ENCODE measurements around the gene GLRX5.
A peak's percentile ranks its signal among the peaks of the same experiment; 100 is the strongest.
"Not testable (repeated sequence)": the region's sequence is repeated elsewhere in the genome, so short reads cannot be mapped to it uniquely, and the experiment has no call there.

GLRX5 gene

DNA sequence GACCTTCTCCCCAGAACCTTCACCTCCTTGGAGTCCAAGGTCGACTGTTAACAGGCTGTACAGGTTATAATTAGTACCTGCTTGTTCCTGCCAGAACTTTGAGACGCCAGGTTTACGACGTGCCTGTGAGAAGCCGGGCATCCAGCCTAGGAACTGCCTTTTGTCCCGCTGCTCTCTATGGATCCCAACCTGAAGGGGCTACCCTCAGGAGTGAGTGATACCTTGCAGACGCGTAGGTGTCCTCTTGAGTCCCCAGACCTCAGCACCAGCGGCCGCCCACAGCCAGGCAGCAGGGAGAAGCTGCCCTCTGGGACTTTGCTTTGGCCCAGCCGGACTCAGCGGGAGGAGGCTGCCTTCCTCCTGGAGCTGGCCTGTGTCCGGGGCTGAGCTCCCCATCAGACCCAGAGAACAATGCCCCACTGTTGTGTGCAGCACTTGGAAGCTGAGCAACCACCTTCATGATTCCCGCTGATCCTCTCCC lies 34.6 kb upstream of the GLRX5 start:
- DNase-seq: no peak

DNA sequence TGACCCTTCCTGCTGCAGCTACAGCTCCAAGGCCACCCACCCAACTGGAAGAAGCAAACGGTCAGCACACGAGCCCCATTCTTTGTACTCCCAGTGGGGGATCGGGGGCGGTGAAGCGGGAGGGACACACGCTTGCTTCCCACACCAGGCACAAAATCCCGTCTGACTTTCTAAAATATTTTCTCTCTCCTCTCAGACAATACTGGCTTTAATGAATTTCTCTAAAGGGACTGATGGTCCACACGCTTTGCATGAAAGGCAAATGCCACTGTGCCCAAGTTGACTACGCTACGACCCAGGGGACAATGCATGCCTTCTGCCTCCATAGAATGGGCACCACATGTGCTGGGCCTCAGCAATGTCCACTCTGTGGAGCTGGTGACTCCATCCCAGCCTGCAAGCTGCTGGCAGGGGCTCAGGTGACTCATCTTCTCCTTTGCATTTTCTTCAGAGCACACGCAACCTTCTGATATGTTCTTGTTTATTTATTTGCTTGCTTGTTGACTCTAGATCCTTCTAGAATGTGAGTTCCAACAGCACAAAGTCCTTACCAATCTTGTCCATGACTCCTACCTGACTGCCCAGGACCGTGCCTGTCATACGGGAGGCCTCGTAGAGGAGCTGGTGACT lies 34.0 kb upstream of the GLRX5 start:
- no peak for DNase-seq

DNA sequence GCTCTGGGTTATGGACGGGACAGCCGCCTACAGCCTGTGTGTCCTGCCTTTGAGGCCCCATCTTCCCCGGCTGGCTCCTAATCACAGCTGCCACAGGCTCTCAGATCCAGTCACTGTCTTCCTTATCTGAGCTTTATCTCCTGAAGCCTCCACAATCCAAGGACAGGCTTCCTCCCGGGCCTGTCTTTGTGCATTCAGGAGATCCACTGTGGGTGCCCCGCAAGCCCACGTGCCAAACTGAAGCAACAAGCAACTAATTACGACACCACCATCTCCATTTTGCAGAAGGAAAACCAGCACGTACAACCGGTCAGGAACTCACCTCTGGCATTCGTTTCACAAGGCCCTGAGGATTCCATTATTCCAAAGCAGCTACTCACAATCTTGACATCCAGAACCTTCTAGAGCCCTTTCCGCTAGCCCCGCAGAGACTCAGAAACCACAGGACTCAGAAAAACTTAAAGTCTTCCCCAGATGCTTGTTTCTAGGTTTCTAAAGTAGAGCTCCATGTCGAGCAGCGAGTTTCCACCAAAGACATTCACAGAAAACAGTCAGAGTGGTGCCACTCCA lies 32.4 kb upstream of the GLRX5 start:
- no peak for DNase-seq

DNA sequence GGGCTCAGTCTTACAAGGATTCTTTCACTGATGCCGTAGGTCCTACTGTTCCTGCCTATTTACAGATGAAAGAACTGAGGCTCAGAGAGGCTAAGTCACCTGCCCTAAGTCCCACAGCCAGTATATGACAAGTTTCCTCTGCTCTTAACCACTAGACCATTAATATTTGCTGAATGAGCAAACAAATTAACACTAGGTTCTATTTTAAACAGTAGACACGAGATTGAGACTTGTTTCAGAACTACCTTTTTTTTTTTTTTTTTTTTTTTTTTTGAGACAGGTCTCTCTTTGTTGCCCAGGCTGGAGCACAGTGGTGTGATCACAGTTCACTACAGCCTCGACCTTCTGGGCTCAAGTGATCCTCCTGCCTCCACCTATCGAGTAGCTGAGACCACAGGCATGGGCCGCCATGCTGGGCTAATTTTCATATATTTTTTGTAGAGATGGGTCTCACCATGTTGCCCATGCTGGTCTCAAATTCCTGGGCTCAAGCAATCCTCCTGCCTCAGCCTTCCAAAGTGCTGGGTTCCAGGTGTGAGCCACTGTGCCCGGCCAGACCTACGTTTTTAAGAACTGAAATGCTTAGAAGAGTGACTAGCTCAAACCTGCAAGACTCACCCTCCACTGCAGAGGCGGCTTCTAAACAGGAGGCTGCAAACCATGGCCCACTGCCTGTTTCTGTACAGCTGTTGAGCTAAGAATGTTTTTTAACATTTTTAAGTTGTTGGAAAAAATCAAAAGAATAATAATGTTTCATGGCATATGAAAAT lies 31.3 kb upstream of the GLRX5 start:
- DNase-seq: no peak

DNA sequence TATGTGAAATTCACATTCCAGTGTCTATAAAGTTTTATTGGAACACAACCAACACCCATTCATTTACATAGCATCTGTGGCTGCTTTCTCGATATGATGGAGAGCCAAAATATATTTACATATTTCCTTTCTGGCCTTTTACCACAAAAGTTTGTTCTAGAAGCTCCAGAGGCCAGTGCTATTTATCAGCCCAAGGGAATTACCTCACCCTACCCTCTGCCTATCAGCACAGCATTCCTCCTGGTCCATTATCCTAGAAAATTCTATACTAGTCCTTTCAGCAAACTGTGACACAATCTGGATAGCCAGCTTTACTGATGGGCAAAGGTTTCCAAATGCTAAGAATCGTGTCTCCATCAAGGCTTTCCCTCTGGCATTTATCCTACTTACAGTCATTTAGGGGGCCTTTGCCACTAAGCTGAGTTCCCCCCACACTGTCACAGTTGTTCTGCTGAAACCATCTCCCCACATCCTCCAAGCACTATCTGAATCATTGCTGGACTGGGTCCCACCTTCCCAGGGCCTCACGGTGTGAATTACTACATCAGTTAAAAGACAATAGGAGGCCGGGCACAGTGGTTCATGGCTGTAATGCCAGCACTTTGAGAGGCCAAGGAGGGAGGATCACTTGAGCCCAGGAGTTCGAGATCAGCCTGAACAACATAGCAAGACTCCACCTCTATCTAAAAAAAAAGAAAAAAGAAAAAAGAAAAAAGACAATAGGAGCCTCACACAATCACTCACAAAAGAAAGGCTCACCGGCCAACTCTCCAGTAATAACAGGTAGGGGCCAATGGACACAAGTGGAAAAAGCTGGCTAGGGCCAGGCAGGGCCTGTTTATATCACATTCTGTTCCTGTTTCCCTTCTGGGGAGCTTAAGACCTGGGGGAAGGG lies 30.5 kb upstream of the GLRX5 start:
- no peak for DNase-seq

DNA sequence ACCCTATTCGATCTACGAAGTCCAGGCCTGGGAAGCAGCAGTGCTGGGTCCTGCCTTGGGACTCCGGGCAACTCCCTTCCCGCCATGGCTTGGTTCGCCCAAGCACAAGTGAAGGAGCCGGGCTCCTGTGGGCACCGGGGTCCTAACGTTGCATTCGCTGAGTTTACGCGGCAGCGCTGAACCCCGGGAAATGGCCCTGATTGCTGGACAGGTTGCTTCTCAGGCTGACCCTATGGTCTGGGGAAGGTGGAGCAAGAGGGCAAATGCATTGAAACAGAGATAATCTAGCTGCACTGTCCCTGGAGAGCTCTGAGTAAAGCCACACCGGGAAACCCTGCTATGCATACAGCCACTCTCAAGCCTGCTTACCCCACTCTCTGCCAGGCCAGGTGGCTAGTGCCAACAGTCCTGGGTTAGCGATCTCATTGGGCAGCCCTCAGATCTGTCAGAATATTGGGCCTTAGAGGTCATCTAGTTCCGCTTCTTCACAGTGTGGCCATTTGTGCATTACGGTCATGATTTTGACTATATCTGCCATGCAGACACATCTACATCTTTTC lies 29.7 kb upstream of the GLRX5 start:
- no peak for DNase-seq

DNA sequence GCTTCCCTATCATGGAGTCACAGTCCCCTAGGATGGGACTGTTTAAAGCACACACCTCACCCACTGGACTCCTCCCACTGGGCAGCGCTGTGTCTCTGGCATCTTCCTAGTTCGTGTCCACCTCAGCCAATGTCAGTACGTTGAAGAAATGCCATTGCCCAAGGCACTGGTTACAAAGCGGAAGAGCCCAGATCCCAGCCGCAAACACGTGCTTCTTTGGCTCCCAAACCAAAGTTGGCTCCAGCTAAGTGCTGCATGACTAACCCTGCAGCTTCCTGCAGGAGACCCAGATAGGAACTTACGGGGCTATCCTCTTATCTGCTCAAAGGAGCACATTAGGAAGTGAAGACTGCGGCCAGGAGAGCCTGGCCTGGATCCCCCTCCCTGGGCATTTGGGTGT lies 27.7 kb upstream of the GLRX5 start:
- no peak for DNase-seq

DNA sequence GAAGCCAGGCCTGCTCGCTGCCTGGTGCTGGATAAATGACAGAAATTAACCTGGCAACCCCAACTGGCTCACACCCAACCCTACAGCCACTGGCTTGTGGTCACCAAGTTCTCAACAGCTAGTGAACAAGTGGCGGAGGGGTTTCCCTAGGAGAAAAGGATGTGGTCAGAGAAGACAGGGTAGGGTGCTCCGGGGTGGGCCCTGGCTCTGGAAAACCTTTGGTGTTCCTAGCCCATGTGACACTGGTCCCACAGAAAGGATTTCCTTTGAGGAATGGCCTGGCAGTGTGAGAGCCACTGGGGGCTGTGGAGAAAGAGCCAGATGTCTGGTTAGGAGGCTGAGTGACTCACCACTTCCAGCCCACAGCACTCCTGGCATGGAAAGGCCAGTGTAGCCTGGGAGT lies 27.1 kb upstream of the GLRX5 start:
- no peak for DNase-seq

DNA sequence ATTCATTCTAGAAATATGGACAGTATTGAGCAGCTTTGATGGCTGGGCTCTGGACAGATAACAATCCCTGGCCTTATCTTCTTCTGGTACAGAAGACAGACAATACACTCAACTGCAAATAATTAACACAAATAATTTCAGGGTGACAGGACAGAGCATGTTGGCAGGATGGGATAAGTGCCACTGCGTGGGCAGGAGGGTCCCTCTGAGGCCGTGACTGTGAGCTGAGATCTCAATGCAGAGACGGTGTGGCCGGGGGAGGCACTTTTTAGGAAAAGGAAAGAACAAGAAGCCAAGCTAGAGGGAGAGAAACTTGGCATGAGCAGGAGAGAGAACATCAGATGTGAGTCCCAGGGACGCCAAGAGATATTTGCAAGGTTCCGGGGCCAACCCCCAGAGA lies 26.5 kb upstream of the GLRX5 start:
- DNase-seq: no peak

DNA sequence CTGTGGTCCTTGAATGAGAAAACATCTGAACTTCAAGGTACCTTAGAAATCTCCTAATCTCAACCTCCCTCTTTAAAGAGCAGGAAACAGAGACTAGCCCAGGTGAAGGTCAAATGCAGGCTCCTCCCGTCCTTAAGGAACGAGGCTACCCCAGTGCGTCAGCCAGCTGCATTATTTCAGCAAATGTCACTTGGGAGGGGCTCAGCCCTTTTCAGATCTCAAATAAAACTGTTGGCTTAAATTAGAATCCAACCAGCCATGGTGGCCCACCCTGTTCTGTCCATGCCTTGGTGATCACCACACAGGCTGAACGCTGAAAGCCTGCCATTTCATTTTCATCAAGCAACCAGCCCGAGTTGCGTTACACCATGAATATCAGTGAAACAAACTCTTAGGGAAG lies 25.4 kb upstream of the GLRX5 start:
- no peak for DNase-seq

DNA sequence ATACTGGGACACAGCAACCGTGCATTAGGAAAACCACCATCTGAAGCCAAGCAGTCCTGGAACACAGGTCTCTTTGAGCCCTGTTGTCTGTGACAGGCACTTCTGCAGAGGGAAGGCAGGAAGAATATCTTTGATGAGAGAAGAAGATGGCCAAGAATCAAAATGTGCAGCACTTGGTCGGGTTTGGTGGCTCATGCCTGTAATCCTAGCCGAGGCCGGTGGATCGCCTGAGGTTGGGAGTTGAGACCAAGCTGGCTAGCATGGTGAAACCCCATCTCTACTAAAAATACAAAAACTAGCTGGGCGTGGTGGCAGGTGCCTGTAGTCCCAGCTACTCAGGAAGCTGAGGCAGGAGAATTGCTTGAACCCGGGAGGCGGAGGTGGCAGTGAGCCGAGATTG lies 24.5 kb upstream of the GLRX5 start:
- DNase-seq: not testable (repeated sequence)

DNA sequence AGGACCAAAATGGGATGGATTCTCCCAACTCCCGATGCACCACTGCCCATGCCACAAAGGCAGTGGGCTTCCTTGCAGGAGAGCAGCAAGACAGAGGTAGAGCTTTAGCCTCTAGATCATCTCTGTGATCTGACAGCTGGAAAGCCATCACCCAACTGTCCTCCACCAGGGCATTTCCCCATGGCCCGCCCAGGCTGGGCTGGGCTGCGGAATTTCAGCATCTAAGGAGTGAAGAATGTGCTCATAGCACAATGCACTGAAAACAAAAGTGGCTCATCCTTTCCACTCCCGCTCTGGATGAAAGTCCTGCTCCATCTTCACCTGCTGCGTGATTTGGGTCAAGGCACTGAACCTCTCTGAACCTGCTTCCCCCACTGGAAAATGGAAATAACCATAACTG lies 24.0 kb upstream of the GLRX5 start:
- no peak for DNase-seq

DNA sequence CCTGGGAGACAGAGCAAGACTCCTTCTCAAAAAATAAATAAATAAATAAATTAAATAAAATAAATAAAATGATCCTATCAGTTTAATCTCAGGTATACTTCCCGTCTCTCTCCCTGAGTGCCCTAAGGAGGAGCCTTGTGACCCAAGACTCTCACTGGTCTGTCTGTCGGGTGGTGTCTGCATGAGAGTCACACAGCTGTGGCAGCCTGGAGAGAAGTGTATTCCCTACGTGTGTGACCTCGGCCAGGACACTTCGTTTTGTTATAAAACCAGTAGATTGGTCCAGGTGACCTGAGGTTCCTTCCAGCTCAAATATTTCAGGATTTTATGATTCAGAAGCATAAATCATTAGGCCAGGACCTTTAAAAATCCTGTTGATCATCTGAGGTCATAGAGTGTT lies 23.2 kb upstream of the GLRX5 start:
- DNase-seq: no peak

DNA sequence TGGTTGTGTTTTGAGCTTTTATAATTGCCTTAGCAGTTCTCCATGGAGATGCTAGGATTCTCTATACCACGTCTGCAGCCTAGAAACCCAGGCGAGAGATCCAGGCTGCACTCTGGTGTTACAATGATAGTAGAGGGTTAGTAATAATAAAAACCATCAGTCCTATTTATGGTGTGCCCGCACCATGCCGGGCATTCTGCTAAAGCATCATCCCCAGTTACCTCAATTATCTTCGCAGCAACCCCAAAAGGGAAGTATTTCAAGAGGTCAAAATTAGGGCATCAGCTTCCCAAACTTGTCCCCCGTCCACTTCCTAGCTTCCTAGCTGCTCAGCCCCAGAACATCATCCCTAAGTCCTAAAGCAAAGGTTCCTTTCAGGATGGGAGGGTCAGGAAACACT lies 21.6 kb upstream of the GLRX5 start:
- DNase-seq: no peak

DNA sequence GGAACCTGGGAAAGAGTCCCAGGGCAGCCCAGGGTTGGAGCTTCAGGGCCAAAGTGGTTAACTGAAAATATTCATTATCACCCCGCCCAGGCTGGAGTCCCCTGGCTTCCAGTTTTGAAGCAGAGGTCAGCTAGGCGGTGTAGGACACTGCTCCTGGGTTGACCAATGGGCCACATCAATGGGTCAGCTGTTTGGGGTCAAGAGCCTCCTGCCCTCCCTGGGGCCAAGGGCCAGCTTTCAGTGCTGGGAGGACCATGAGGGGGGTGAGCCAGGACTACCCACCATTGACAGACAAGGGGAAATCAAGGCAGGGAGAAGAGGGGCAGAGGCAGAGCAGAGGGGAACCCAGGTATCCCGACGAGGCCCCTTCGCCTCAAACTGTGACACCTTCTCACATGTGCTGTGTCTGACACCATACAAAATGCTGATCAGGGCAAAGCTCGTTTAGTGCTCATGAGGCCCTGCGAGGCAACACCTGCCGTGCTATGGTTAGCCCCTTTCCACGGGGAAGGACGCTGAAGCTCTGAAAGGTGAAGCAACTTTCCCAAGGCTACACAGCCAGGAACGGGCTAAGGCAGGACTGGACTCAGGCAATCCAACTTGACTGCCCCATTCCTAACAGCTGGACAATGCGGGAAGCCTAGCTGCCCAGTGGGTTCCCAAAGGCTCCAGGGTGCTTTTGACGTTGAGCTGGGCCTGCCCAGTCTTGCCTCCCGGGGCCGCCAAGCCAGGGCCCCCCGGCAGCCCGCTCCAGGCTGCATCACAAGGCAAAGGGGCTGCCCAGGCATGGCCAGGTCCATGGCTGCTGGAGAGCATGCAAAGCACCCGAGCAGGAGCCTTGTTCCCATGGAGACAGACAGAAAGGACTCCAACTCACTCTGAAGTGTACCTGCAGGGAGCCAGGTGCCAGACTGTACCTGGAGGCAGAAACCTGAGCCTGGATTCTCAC lies 20.4 kb upstream of the GLRX5 start:
- no peak for DNase-seq

DNA sequence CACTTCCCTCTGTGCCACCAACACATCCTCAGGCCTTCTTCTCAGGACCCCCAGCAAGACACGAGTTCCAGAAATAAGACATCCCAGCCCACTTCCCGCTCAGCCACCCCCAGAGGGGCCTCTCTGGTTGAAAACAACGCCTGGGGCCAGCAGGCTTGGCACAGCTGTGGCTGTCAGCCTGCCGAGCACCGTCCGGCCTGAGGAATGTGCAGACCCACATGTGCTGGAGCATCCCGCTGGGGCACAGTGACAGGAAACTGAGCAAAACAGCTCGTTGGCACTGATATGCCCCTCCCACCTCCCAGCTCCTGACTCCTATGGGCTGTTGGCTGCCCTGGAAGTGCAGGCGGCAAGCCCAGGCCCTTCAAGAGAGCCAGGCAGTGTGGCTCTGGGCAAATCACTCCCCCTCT lies 19.8 kb upstream of the GLRX5 start:
- no peak for DNase-seq

DNA sequence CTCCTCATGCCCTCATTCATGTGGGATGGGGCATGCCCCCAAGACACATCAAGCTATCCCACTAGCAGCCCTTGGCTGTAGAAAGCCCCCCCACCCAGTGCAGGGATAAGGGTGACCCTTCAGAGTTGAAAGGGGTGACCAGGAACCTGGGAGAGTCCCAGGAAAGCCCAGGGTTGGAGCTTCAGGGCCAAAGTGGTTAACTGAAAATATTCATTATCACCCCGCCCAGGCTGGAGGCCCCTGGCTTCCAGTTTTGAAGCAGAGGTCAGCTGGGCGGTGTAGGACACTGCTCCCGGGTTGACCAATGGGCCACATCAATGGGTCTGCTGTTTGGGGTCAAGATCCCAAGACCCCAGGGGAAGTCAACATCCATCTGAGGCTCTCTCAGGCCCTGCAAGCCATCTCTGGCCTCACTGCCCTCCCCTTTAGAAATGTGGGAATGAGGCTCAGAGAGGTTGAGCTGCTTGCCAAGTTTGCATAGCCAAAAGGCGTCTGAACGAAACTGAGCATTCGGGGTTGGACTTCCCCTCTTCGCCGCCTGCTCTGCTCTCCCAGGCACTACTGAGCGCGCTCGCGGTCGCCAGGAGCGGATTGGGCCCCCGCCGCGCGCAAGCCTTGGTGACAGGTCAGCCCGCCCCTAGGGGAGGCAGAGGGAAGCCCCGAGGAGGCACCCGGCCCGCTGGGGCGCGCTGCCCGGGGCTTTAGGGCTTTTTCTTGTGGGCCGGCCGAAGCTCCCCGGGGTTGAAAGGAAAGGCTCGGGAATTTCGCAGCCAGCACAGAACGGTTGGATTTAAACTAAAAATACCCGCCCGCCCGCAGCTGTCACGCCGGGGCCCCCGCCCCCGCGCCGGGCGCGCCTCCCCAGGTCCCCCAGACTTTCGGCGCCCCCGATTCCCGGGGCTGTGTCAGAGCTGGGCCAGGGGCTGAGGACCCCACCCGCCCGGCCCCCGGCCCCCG lies 19.0 kb upstream of the GLRX5 start:
- peak; percentile 53 for DNase-seq

DNA sequence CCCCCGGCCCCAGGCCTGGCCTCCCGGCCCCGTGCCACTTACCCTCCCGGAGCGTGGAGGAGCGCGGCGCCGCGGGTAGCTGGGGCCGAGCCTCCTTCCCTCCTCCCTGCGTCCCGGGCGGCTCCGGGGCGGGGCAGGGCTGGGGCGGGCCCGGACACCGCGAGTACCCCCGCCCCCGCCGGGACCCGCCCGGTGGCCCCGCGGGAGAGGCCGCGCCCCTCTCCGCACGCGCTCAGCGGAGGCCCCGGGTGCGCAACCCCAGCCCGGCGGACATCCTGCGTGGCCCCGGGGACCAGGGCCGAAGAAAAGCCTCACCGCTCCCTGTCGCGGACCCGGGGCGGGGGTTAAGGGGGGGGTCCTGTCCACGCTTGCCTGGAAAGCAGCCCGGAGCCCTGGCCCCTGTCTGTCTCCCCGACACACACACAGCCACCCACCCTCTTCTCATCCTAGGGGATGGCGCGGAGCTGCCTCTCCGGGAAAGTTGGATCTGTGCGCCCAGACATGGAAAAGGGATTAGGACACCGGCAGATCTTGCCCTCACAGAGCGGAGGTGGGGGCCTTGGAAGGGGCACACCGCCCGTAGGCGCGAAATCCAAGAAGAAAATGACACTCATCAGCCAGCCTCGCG lies 18.2 kb upstream of the GLRX5 start, which contains the start of gene SYNE3:
TSS of gene SYNE3 (minus strand) at position 97 of the 628 bp plus-strand sequence. CDS start 40,829 bp downstream, outside the sequence.
- no peak for DNase-seq

DNA sequence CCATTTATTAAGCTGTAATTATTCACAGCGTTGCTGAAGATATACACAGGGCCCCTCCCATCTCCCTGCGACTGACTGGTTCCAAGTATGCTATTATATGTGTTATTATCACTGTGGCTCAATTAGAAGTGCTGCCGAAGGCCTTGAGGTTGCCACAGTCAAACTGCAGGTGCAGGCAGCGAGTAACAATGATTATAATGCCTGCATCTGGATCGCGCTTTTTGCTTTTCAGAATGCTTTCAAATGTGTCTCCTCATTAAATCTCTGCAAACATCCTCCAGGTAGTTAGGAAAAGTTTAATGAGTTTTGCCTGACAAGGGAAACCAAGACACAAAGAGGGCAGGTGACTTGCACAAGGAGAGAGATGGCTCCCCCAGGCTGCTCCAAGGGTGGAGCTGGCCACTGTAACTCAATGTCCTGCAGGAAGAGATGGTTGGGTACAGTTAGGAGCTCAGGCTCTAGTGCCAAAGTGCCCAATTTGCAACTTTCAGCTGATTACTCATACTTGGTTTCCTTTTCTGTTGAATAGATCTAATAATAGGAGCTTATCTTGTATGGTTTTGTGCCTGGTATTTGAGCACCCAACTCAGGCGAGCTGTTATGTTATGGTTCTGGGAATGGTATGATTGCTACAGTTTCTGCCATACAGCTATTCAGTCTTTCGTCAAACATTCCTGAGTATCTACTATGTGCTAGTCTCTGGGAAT lies 16.7 kb upstream of the GLRX5 start:
- DNase-seq: no peak
